Activated CD8-positive, alpha-beta memory T cell treated with anti-CD3 and anti-CD28 coated beads, Interleukin-2, amount 50 U/mL, for 1 hour (primary cell): ENCODE measurements around the gene OR10H1.
"Not testable (repeated sequence)": the region's sequence is repeated elsewhere in the genome, so short reads cannot be mapped to it uniquely, and the experiment has no call there.

Experiments
- DNase-seq: peaks from one replicate; pipeline ENCODE4 v3.0.0-alpha.2; 2020; ENCODE audit errors: extremely low read depth

Gene OR10H1

DNA sequence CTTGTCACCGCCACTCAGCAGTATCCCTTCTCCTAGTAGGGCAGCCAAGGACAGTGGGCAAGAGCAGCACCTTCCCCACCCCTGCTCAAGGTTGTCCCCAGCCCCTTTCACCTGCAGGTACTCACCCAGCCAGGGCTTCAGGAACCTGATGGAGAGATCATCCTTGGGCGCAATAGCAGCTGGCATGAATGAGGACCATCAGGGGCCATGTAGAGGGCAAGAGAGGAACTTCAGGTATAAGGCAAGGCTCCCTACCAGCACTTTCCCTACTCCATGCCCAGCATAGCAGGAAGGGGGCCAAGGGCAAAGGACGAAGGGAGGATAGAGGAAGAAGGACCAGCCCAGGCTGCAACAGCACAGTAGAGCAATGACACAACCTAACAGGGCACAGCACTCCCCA, 41.3 kb downstream of the OR10H1 start:
- not testable (repeated sequence) for DNase-seq

DNA sequence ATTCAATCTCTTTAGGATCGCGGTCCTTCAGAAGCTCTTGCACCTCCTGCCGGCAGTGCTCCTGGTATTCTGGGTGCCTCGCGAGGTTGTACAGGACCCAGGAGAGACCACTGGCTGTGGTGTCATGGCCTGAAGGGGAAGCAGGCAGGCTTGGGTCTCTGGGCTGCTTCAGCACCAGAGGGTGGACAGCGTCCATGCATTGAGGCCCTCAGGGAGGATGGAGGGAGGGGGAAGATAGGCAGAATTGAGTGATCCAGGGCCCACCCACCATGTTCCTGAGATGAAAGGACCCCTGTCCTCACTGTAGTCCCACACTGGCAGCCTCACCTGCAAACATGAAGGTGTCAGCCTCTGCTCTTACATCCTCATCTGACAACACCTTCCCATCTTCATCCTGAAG, 45.9 kb downstream of the OR10H1 start:
- DNase-seq: no peak

DNA sequence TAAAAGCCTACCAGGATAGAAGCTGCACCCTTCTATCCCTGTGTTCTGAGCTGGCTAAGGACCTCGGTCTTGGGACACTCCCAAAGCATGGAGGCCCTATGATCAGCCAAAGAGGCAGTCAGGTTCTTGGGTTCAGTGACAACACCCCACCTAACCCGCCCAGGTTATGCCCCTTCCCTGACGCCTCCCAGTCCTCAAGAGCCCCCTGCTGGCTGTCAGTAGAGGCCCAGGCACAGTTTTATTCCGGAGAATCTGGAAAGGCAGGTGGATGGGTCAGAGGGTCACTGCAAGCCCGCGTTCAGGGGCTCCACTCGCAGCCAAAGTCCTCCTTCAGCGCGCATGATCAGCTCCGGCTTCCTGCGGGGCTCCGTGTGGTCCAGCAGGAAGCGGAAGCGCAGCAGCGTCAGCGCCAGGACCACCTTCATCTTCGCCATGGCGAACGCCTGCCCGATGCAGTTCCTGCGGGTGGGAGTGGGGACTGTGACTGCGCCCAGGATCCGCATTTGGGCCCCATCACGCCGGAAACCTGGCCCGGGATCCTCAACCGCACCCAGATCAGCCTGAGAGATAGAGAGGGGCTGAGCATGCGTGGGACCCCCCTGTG, 55.4 kb downstream of the OR10H1 start:
- no peak for DNase-seq

DNA sequence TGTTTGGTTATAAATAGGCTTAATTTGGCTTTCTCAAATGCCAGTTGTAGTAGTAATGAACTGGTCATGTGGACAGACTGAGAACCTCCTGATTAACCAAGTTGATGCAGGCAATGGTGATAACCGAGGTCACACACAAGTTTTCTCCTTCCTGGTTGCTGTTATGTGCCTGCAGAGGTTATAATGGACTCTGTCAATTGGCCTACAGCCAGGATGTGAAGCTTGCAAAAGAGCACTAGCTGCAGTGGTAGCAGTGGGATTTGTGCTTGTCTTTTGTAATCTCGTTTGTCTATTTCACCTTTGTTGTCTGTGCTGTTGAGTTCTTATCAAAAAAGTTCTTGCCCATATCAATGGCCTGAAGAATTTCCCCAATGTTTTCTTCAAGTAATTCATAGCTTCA, 57.1 kb downstream of the OR10H1 start:
- no peak for DNase-seq
